ENCODE measurements around the gene RIOX2.

- no peak for TF ChIP-seq CTCF (IDR thresholded peaks at IDR 0.05; ENCODE audit: low read length)
- no peak for TF ChIP-seq EZH2phosphoT487 (IDR thresholded peaks at IDR 0.05; ENCODE audit: low read length)
- no peak for TF ChIP-seq EZH2 (optimal IDR thresholded peaks at IDR 0.05; ENCODE audit: low read depth, low read length)
Observed at GRCh38 chr3:98003306-98003969, 31.2 kb upstream of the RIOX2 start.
